Measurements from ENCODE around the gene RPS6KA1.

DNA sequence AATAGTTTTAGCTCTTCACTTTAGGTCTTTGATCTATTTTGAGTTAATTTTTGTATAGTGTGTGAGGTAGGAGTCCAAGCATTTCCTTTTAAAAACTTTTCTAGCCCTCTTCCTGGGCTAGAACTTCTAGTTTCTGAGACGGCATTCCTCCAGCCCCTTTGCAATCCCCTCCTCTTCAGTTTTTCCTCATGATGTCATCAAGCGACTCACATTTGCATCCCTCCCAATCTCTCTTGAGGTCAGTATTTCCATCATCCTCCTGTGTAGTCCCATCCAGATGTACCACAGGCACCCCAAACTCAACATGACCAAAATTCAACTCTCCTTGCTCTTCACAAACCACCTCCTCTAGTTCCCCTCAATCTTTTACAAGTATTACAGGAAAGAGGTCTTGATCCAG lies 46.6 kb upstream of the RPS6KA1 start:
- TF ChIP-seq, protein P1, sequence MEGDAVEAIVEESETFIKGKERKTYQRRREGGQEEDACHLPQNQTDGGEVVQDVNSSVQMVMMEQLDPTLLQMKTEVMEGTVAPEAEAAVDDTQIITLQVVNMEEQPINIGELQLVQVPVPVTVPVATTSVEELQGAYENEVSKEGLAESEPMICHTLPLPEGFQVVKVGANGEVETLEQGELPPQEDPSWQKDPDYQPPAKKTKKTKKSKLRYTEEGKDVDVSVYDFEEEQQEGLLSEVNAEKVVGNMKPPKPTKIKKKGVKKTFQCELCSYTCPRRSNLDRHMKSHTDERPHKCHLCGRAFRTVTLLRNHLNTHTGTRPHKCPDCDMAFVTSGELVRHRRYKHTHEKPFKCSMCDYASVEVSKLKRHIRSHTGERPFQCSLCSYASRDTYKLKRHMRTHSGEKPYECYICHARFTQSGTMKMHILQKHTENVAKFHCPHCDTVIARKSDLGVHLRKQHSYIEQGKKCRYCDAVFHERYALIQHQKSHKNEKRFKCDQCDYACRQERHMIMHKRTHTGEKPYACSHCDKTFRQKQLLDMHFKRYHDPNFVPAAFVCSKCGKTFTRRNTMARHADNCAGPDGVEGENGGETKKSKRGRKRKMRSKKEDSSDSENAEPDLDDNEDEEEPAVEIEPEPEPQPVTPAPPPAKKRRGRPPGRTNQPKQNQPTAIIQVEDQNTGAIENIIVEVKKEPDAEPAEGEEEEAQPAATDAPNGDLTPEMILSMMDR (IDR thresholded peaks at IDR 0.05), result no peak
- no peak for TF ChIP-seq POLR2A (IDR thresholded peaks at IDR 0.05)
- TF ChIP-seq POLR2AphosphoS5 (IDR thresholded peaks at IDR 0.05), result no peak

Data from upper lobe of left lung (tissue), 4 donors.